ENCODE results near the gene FGF13. TPM values are rescaled to one million over a fixed set of nuclear protein-coding genes. Genes with fewer than 3 reads are reported as not detected.

The FGF13 gene
- polyA plus RNA-seq, 1 donor from 2014 or later, result 235 TPM

GRCh38 chrX:138664016-138664415, 47.5 kb downstream of the FGF13 start:
- H4K20me1 ChIP-seq (ENCODE audit: insufficient read depth), result no peaks in the 10 kb centered on the region
- no peaks in the 10 kb centered on the region for H3K79me2 ChIP-seq (replicated peaks; ENCODE audit: insufficient read depth, low read length)
- H3K4me2 ChIP-seq (ENCODE audit: low read length), result no peak overlapping the region
- no peaks in the 10 kb centered on the region for H3K9me2 ChIP-seq (ENCODE audit: insufficient read depth, low read length)
- no peak for TF ChIP-seq EZH2 (IDR thresholded peaks at IDR 0.05; ENCODE audit: borderline replicate concordance, insufficient read depth, low read length, poor library complexity, severe bottlenecking)
- TF ChIP-seq SMC3 (conservative IDR thresholded peaks at IDR 0.05; ENCODE audit: poor library complexity), result no peak
- TF ChIP-seq CTCF (IDR thresholded peaks at IDR 0.05; ENCODE audit: poor library complexity, severe bottlenecking), result no peak
- TF ChIP-seq TAF1 (IDR thresholded peaks at IDR 0.05; ENCODE audit: low read depth), result no peak
- TF ChIP-seq POLR2AphosphoS5 (IDR thresholded peaks at IDR 0.05), result no peak
- TF ChIP-seq EP300 (conservative IDR thresholded peaks at IDR 0.05; ENCODE audit: poor library complexity, severe bottlenecking), result no peak
- TF ChIP-seq MXI1 (conservative IDR thresholded peaks at IDR 0.05; ENCODE audit: poor library complexity, severe bottlenecking), result no peak
- no peak for TF ChIP-seq REST (IDR thresholded peaks at IDR 0.05; ENCODE audit: borderline replicate concordance)
- TF ChIP-seq RAD21 (conservative IDR thresholded peaks at IDR 0.05), result no peak
- no peak overlapping the region for H3K4me3 ChIP-seq (ENCODE audit: low read length)
- no peaks in the 10 kb centered on the region for H3K27me3 ChIP-seq (ENCODE audit: insufficient read depth, low read depth, low read length)
- H3F3A ChIP-seq (ENCODE audit: insufficient read depth, low read length, poor library complexity, severe bottlenecking), result no peaks in the 10 kb centered on the region
- H3K9ac ChIP-seq (ENCODE audit: low read length), result no peak overlapping the region
- no peak overlapping the region for H3K27ac ChIP-seq (ENCODE audit: low read length)
- no peaks in the 10 kb centered on the region for H3K36me3 ChIP-seq (ENCODE audit: insufficient read depth, low read length)
- H2AFZ ChIP-seq (ENCODE audit: low read depth, low read length), result no peak overlapping the region
- H3K9me3 ChIP-seq (ENCODE audit: low read length), result no peaks in the 10 kb centered on the region

- no peaks in the 10 kb centered on the region for H3F3A ChIP-seq (ENCODE audit: insufficient read depth, low read length, poor library complexity, severe bottlenecking)
- H4K20me1 ChIP-seq (ENCODE audit: insufficient read depth), result no peaks in the 10 kb centered on the region
- TF ChIP-seq EZH2 (IDR thresholded peaks at IDR 0.05; ENCODE audit: borderline replicate concordance, insufficient read depth, low read length, poor library complexity, severe bottlenecking), result no peak
- no peak for TF ChIP-seq SMC3 (conservative IDR thresholded peaks at IDR 0.05; ENCODE audit: poor library complexity)
- TF ChIP-seq CTCF (IDR thresholded peaks at IDR 0.05; ENCODE audit: poor library complexity, severe bottlenecking), result no peak
- TF ChIP-seq REST (IDR thresholded peaks at IDR 0.05; ENCODE audit: borderline replicate concordance), result no peak
- TF ChIP-seq EP300 (conservative IDR thresholded peaks at IDR 0.05; ENCODE audit: poor library complexity, severe bottlenecking), result no peak
- no peak for TF ChIP-seq TAF1 (IDR thresholded peaks at IDR 0.05; ENCODE audit: low read depth)
- no peak for TF ChIP-seq POLR2AphosphoS5 (IDR thresholded peaks at IDR 0.05)
- TF ChIP-seq MXI1 (conservative IDR thresholded peaks at IDR 0.05; ENCODE audit: poor library complexity, severe bottlenecking), result no peak
- no peak for TF ChIP-seq RAD21 (conservative IDR thresholded peaks at IDR 0.05)
- H3K9ac ChIP-seq (ENCODE audit: low read length), result no peak overlapping the region
- no peak overlapping the region for H3K27ac ChIP-seq (ENCODE audit: low read length)
- H3K4me3 ChIP-seq (ENCODE audit: low read length), result no peak overlapping the region
- H3K36me3 ChIP-seq (ENCODE audit: insufficient read depth, low read length), result no peaks in the 10 kb centered on the region
- H3K4me2 ChIP-seq (ENCODE audit: low read length), result no peak overlapping the region
- no peaks in the 10 kb centered on the region for H3K27me3 ChIP-seq (ENCODE audit: insufficient read depth, low read depth, low read length)
- H3K9me2 ChIP-seq (ENCODE audit: insufficient read depth, low read length), result no peaks in the 10 kb centered on the region
- no peaks in the 10 kb centered on the region for H3K9me3 ChIP-seq (ENCODE audit: low read length)
- no peak overlapping the region for H2AFZ ChIP-seq (ENCODE audit: low read depth, low read length)
- no peaks in the 10 kb centered on the region for H3K79me2 ChIP-seq (replicated peaks; ENCODE audit: insufficient read depth, low read length)
Measured at GRCh38 chrX:138651494-138651893, 60.0 kb downstream of the FGF13 start.
